ENCODE data around the gene SP5.
"Not testable (repeated sequence)": the region's sequence is repeated elsewhere in the genome, so short reads cannot be mapped to it uniquely, and the experiment has no call there.

SP5 gene

GRCh38 chr2:170711196-170711773 lies 3.9 kb upstream of the SP5 start:
- no peak for DNase-seq (ENCODE audit: low read depth)

- DNase-seq (ENCODE audit: low read depth), result no peak
Observed at GRCh38 chr2:170711774-170712652, 3.1 kb upstream of the SP5 start.

GRCh38 chr2:170712653-170713542 lies 2.2 kb upstream of the SP5 start:
- no peak for DNase-seq (ENCODE audit: low read depth)

- DNase-seq (ENCODE audit: low read depth), result no peak
Observed at GRCh38 chr2:170713543-170714380, 1.4 kb upstream of the SP5 start.

- DNase-seq (ENCODE audit: low read depth), result no peak
Observed at GRCh38 chr2:170714381-170715061, 616 bp upstream of the SP5 start.

- DNase-seq (ENCODE audit: low read depth), result no peak
Observed at GRCh38 chr2:170715932-170716777, 1.0 kb downstream of the SP5 start.

- peak; percentile 17 for DNase-seq (ENCODE audit: low read depth)
Observed at GRCh38 chr2:170716851-170717598, 1.9 kb downstream of the SP5 start.

GRCh38 chr2:170717599-170717963 lies 2.4 kb downstream of the SP5 start:
- no peak for DNase-seq (ENCODE audit: low read depth)

- no peak for DNase-seq (ENCODE audit: low read depth)
Observed at GRCh38 chr2:170717991-170718589, 3.0 kb downstream of the SP5 start.

- no peak for DNase-seq (ENCODE audit: low read depth)
Observed at GRCh38 chr2:170719810-170720209, 4.7 kb downstream of the SP5 start.

GRCh38 chr2:170721678-170722077 lies 6.5 kb downstream of the SP5 start:
- no peak for DNase-seq (ENCODE audit: low read depth)

- DNase-seq (ENCODE audit: low read depth), result no peak
Observed at GRCh38 chr2:170722301-170722700, 7.2 kb downstream of the SP5 start.

GRCh38 chr2:170723446-170723958 lies 8.4 kb downstream of the SP5 start:
- DNase-seq (ENCODE audit: low read depth), result no peak

GRCh38 chr2:170733798-170734600 lies 18.9 kb downstream of the SP5 start:
- no peak for DNase-seq (ENCODE audit: low read depth)

GRCh38 chr2:170734601-170735000 lies 19.5 kb downstream of the SP5 start:
- DNase-seq (ENCODE audit: low read depth), result not testable (repeated sequence)

- no peak for DNase-seq (ENCODE audit: low read depth)
Observed at GRCh38 chr2:170736628-170737027, 21.5 kb downstream of the SP5 start.

GRCh38 chr2:170737406-170737805 lies 22.3 kb downstream of the SP5 start:
- no peak for DNase-seq (ENCODE audit: low read depth)

- no peak for DNase-seq (ENCODE audit: low read depth)
Observed at GRCh38 chr2:170737821-170738220, 22.7 kb downstream of the SP5 start.
